GM19238 (cell line): ENCODE measurements around the gene PRKG1.
"Not testable (repeated sequence)": the region's sequence is repeated elsewhere in the genome, so short reads cannot be mapped to it uniquely, and the experiment has no call there.

Source experiments
- DNase-seq: peaks from one replicate; pipeline ENCODE4 v3.0.0; 2011; ENCODE audit warnings: low spot score; ENCODE audit not compliant: insufficient read length

PRKG1 gene

GRCh38 chr10:51642581-51642980, 568.3 kb downstream of the PRKG1 start:
- DNase-seq: no peak

GRCh38 chr10:51643734-51644133, 569.4 kb downstream of the PRKG1 start:
- DNase-seq: no peak

GRCh38 chr10:51649064-51649463, 574.8 kb downstream of the PRKG1 start:
- no peak for DNase-seq

- DNase-seq: no peak
These were observed 576.8 kb downstream of the PRKG1 start for GRCh38 chr10:51651063-51651462.

- DNase-seq: no peak
These were observed 578.7 kb downstream of the PRKG1 start for GRCh38 chr10:51653025-51653424.

- DNase-seq: no peak
These were observed 580.6 kb downstream of the PRKG1 start for GRCh38 chr10:51654918-51655317.

GRCh38 chr10:51656503-51656902, 582.2 kb downstream of the PRKG1 start:
- DNase-seq: no peak

GRCh38 chr10:51658000-51658399, 583.7 kb downstream of the PRKG1 start:
- no peak for DNase-seq

GRCh38 chr10:51659344-51659743, 585.1 kb downstream of the PRKG1 start:
- no peak for DNase-seq

GRCh38 chr10:51663086-51663485, 588.8 kb downstream of the PRKG1 start:
- no peak for DNase-seq

- DNase-seq: no peak
These were observed 592.2 kb downstream of the PRKG1 start for GRCh38 chr10:51666456-51666855.

- no peak for DNase-seq
These were observed 593.5 kb downstream of the PRKG1 start for GRCh38 chr10:51667678-51668335.

- no peak for DNase-seq
These were observed 594.0 kb downstream of the PRKG1 start for GRCh38 chr10:51668336-51668689.

GRCh38 chr10:51669041-51669440, 594.8 kb downstream of the PRKG1 start:
- no peak for DNase-seq

- DNase-seq: no peak
These were observed 597.8 kb downstream of the PRKG1 start for GRCh38 chr10:51672039-51672535.

GRCh38 chr10:51675088-51675487, 600.8 kb downstream of the PRKG1 start:
- DNase-seq: no peak

- no peak for DNase-seq
These were observed 605.6 kb downstream of the PRKG1 start for GRCh38 chr10:51679841-51680240.

- no peak for DNase-seq
These were observed 608.9 kb downstream of the PRKG1 start for GRCh38 chr10:51683031-51683691.

GRCh38 chr10:51685768-51686167, 611.5 kb downstream of the PRKG1 start:
- DNase-seq: no peak

- DNase-seq: no peak
These were observed 613.0 kb downstream of the PRKG1 start for GRCh38 chr10:51687296-51687695.

GRCh38 chr10:51688826-51689225, 614.5 kb downstream of the PRKG1 start:
- not testable (repeated sequence) for DNase-seq

GRCh38 chr10:51689536-51689935, 615.2 kb downstream of the PRKG1 start:
- DNase-seq: no peak

GRCh38 chr10:51691135-51691534, 616.8 kb downstream of the PRKG1 start:
- DNase-seq: no peak
